HepG2 (cell line): Measurements from ENCODE around the gene RILPL1. TPM values are rescaled to one million over a fixed set of nuclear protein-coding genes. Genes with fewer than 3 reads are reported as not detected.

Experiments used
- BCL6 ChIP-seq: IDR thresholded peaks from 2 replicates; pipeline ENCODE4 v1.6.1; 2016; ENCODE audit warnings: missing genetic modification reagents, missing compliant biosample characterization
- BORCS8-MEF2B ChIP-seq: sonication (generic); formaldehyde crosslinking; IDR thresholded peaks from 2 replicates; pipeline ENCODE4 v1.8.0; 2022; ENCODE audit warnings: mild to moderate bottlenecking, missing genetic modification reagents
- FOXO1 ChIP-seq: sonication (generic); formaldehyde crosslinking; IDR thresholded peaks from 2 replicates; pipeline ENCODE4 v1.4.0; 2020; ENCODE audit warnings: missing genetic modification reagents
- GATA4 ChIP-seq: sonication (generic); IDR thresholded peaks from 2 replicates; pipeline ENCODE4 v1.6.1; 2016; ENCODE audit warnings: antibody characterized with exemption, low read depth, borderline replicate concordance
- GZF1 ChIP-seq: sonication (generic); formaldehyde crosslinking; IDR thresholded peaks from 2 replicates; pipeline ENCODE4 v1.5.1; 2020; ENCODE audit warnings: mild to moderate bottlenecking, missing genetic modification reagents
- KLF16 ChIP-seq, 2 experiments: sonication (generic) in 1 of 2; formaldehyde crosslinking in 1 of 2; IDR thresholded peaks; 2 replicates each; pipeline versions ENCODE4 v1.6.1 to v1.8.0; 2016 to 2023; ENCODE audit warnings: missing genetic modification reagents in 2 of 2, missing compliant biosample characterization in 1 of 2
- ONECUT2 ChIP-seq: sonication (generic); formaldehyde crosslinking; IDR thresholded peaks from 2 replicates; pipeline ENCODE4 v1.4.0; 2020; ENCODE audit warnings: missing genetic modification reagents
- POLR2A ChIP-seq, 2 experiments: IDR thresholded peaks; 2 replicates each; pipeline ENCODE4 v1.6.1; 2011; ENCODE audit warnings: low read depth in 2 of 2, low read length in 2 of 2, mild to moderate bottlenecking in 1 of 2, moderate library complexity in 1 of 2; ENCODE audit not compliant: insufficient read depth in 1 of 2
- RFX1 ChIP-seq: fragments of 450-650 bp; IDR thresholded peaks from 2 replicates; pipeline ENCODE4 v1.6.1; 2017
- SOX13 ChIP-seq, 3 experiments: fragments of 450-650 bp in 1 of 3; sonication (generic) in 1 of 3; formaldehyde crosslinking in 1 of 3; IDR thresholded peaks in 2 of 3; conservative IDR thresholded peaks in 1 of 3; 2 replicates each; pipeline versions ENCODE4 v1.5.0 to v1.6.1; 2016 to 2020; ENCODE audit warnings: antibody characterized with exemption in 1 of 3, mild to moderate bottlenecking in 1 of 3, missing compliant biosample characterization in 1 of 3, missing genetic modification reagents in 1 of 3, moderate library complexity in 1 of 3
- TEAD2 ChIP-seq: sonication (generic); formaldehyde crosslinking; IDR thresholded peaks from 2 replicates; pipeline ENCODE4 v1.9.0; 2021; ENCODE audit warnings: missing genetic modification reagents
- TSC22D2 ChIP-seq: sonication (generic); formaldehyde crosslinking; IDR thresholded peaks from 2 replicates; pipeline ENCODE4 v1.5.1; 2020; ENCODE audit warnings: missing genetic modification reagents, mild to moderate bottlenecking, borderline replicate concordance
- ZEB1 ChIP-seq: IDR thresholded peaks from 2 replicates; pipeline ENCODE4 v1.6.1; 2012; ENCODE audit warnings: mild to moderate bottlenecking, low read depth, inconsistent platforms; ENCODE audit not compliant: insufficient replicate concordance
- ZFY ChIP-seq: sonication (generic); formaldehyde crosslinking; IDR thresholded peaks from 2 replicates; pipeline ENCODE4 v1.4.0; 2020; ENCODE audit warnings: missing genetic modification reagents
- ZNF136 ChIP-seq: sonication (generic); formaldehyde crosslinking; IDR thresholded peaks from 2 replicates; pipeline ENCODE4 v1.8.1; 2022; ENCODE audit warnings: low read depth, mild to moderate bottlenecking, moderate library complexity, missing genetic modification reagents
- ZNF235 ChIP-seq: sonication (generic); formaldehyde crosslinking; IDR thresholded peaks from 2 replicates; pipeline ENCODE4 v1.8.1; 2023; ENCODE audit warnings: mild to moderate bottlenecking, missing genetic modification reagents, borderline replicate concordance
- ZNF547 ChIP-seq: sonication (generic); formaldehyde crosslinking; IDR thresholded peaks from 2 replicates; pipeline ENCODE4 v1.5.1; 2020; ENCODE audit warnings: mild to moderate bottlenecking, missing genetic modification reagents
- ZNF556 ChIP-seq: sonication (generic); formaldehyde crosslinking; IDR thresholded peaks from 2 replicates; pipeline ENCODE4 v1.4.0; 2020; ENCODE audit warnings: mild to moderate bottlenecking, missing genetic modification reagents, borderline replicate concordance
- ZNF672 ChIP-seq: sonication (generic); formaldehyde crosslinking; IDR thresholded peaks from 2 replicates; pipeline ENCODE4 v1.8.1; 2022; ENCODE audit warnings: missing genetic modification reagents
- ZNF773 ChIP-seq: sonication (generic); formaldehyde crosslinking; IDR thresholded peaks from 2 replicates; pipeline ENCODE4 v1.4.0; 2020; ENCODE audit warnings: missing genetic modification reagents, borderline replicate concordance
- ZSCAN9 ChIP-seq: IDR thresholded peaks from 2 replicates; pipeline ENCODE4 v1.6.1; 2016; ENCODE audit warnings: borderline replicate concordance
- polyA plus RNA-seq, 8 experiments: library from polyadenylated mRNA; depleted of rRNA in 3 of 8; stranded (reverse) in 7 of 8; unstranded in 1 of 8; fragments of >200 nt; fragmentation: Illumina TruSeq in 4 of 8; extraction: Trizol in 4 of 8; gene quantifications; 2 replicates each; pipeline versions ENCODE4 v1.2.1 to v1.2.3, GENCODE V29; 2011 to 2016; ENCODE audit warnings: low read depth in 4 of 8, missing spikeins in 1 of 8, mixed read lengths in 1 of 8; ENCODE audit not compliant: insufficient read depth in 1 of 8
- total RNA-seq, 5 experiments: library from RNA; depleted of rRNA; stranded (reverse); fragments of >200 nt; fragmentation: Illumina TruSeq; extraction: Trizol; gene quantifications; 2 replicates each; pipeline ENCODE4 v1.2.3, GENCODE V29; 2016; ENCODE audit warnings: low read depth in 1 of 5
- TF ChIP-seq, protein P1 (sequence below): IDR thresholded peaks from 2 replicates; pipeline ENCODE4 v1.6.1; 2016
- TF ChIP-seq, protein P2 (sequence below): sonication (generic); formaldehyde crosslinking; IDR thresholded peaks from 2 replicates; pipeline ENCODE4 v1.5.1; 2020; ENCODE audit warnings: missing genetic modification reagents, mild to moderate bottlenecking, borderline replicate concordance
- TF ChIP-seq, protein P3 (sequence below): sonication (generic); formaldehyde crosslinking; IDR thresholded peaks from 2 replicates; pipeline ENCODE4 v1.4.0; 2020; ENCODE audit warnings: missing genetic modification reagents, low read depth, mild to moderate bottlenecking, borderline replicate concordance
- TF ChIP-seq, protein P4 (sequence below): sonication (generic); formaldehyde crosslinking; IDR thresholded peaks from 2 replicates; pipeline ENCODE4 v1.4.0; 2020; ENCODE audit warnings: missing genetic modification reagents; ENCODE audit errors: not compliant biosample characterization

Gene RILPL1
- total and polyA plus RNA-seq, 2 of the 13 experiments (the other 11 are each of a cell fraction or from before 2014, with no cell fraction given) = 5.8 to 28.4 TPM

DNA sequence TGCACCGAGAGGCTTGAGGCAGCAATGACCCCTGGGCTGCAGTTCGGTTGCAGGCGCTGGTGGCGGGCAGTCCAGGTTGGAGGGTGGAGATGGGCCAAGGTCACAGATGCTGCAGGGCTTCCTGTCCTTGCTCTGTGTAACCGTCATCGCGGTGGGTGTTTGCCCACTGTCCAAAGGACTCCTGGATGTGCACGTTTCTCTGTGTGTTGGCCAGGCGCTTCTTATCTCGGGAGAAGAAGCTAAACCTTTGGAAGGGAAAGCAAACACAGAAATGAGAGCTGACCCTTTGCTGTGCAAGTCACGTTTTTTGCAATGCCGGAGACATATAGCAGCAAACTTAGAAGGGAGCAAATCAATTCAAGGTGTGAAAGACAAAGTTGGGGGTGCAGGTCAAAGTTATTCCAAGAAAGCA is 61.1 kb downstream of the RILPL1 start (continued):
- TF ChIP-seq, protein P1, sequence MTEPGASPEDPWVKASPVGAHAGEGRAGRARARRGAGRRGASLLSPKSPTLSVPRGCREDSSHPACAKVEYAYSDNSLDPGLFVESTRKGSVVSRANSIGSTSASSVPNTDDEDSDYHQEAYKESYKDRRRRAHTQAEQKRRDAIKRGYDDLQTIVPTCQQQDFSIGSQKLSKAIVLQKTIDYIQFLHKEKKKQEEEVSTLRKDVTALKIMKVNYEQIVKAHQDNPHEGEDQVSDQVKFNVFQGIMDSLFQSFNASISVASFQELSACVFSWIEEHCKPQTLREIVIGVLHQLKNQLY (CRISPR knock-in tag) = peak; percentile 91
- TF ChIP-seq ZSCAN9 (CRISPR knock-in tag) (peak; percentile 51; the same call in 1 of the 2 replicates), ZEB1 (peak; percentile 50), ZNF773 (CRISPR knock-in tag) (no peak), BORCS8-MEF2B (CRISPR knock-in tag) (peak; percentile 70; the same call in 1 of the 2 replicates), TSC22D2 (no peak), ZNF235 (CRISPR knock-in tag) (no peak), ZNF672 (CRISPR knock-in tag) (no peak), ZNF556 (peak; percentile 88; the same call in 1 of the 2 replicates), GZF1 (no peak; the same call in 1 of the 2 replicates), TEAD2 (no peak), ZNF136 (CRISPR knock-in tag) (0 out of 2 replicates have a peak, but pooled peaks have one; percentile 49), BCL6 (CRISPR knock-in tag) (peak; percentile 64), RFX1 (no peak), ZNF547 (CRISPR knock-in tag) (peak; percentile 65), ZFY (CRISPR knock-in tag) (peak; percentile 40; the same call in 1 of the 2 replicates), POLR2A (IDR thresholded peaks at IDR 0.05; ENCODE audit: insufficient read depth in 1 of 2, low read depth in 2 of 2, low read length in 2 of 2) (0 out of 4 replicates have a peak, but pooled peaks of 1 of the 2 experiments have one; percentile 32), SOX13 (IDR thresholded peaks at IDR 0.05) (no peak), SOX13 (CRISPR knock-in tag; conservative IDR thresholded peaks at IDR 0.05 in 1 of 2, IDR thresholded peaks at IDR 0.05 in 1 of 2) (peak in 1 of 2 experiments; percentile 79; a peak in 2 of 4 replicates), ONECUT2 (CRISPR knock-in tag) (0 out of 2 replicates have a peak, but pooled peaks have one; percentile 55), FOXO1 (CRISPR knock-in tag) (peak; percentile 79), KLF16 (CRISPR knock-in tag; IDR thresholded peaks at IDR 0.05) (0 out of 4 replicates have a peak, but pooled peaks of 1 of the 2 experiments have one; percentile 48), GATA4 (peak; percentile 66; the same call in 1 of the 2 replicates)
- TF ChIP-seq, protein P2, sequence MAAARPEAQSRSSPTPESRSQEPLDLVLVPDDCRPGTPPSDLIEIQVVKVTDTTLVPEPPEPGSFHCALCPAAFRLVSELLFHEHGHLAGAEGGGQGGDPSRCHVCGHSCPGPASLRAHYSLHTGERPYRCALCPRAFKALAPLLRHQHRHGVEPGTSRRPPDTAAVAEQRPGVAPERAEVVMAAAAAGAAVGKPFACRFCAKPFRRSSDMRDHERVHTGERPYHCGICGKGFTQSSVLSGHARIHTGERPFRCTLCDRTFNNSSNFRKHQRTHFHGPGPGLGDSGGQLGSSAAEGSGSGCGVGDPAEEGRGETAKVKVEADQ (CRISPR knock-in tag) = no peak
- TF ChIP-seq, protein P3, sequence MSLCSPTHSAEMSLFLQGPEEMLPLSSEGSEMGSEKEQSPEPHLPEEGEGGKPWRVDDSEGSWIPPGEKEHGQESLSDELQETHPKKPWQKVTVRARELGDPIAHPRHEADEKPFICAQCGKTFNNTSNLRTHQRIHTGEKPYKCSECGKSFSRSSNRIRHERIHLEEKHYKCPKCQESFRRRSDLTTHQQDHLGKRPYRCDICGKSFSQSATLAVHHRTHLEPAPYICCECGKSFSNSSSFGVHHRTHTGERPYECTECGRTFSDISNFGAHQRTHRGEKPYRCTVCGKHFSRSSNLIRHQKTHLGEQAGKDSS (CRISPR knock-in tag) = peak; percentile 77; the same call in 1 of the 2 replicates
- TF ChIP-seq, protein P4, sequence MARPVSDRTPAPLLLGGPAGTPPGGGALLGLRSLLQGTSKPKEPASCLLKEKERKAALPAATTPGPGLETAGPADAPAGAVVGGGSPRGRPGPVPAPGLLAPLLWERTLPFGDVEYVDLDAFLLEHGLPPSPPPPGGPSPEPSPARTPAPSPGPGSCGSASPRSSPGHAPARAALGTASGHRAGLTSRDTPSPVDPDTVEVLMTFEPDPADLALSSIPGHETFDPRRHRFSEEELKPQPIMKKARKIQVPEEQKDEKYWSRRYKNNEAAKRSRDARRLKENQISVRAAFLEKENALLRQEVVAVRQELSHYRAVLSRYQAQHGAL (CRISPR knock-in tag) = peak; percentile 59
